GM19351 (cell line): ENCODE data around the gene NUP50.

ENCODE experiments used
- ATAC-seq: cut with Tn5 transposase; IDR thresholded peaks from one replicate; pipeline ENCODE4 v1.9.1; 2021; ENCODE audit warnings: mild to moderate bottlenecking, moderate library complexity; ENCODE audit not compliant: unreplicated experiment

NUP50 gene

DNA sequence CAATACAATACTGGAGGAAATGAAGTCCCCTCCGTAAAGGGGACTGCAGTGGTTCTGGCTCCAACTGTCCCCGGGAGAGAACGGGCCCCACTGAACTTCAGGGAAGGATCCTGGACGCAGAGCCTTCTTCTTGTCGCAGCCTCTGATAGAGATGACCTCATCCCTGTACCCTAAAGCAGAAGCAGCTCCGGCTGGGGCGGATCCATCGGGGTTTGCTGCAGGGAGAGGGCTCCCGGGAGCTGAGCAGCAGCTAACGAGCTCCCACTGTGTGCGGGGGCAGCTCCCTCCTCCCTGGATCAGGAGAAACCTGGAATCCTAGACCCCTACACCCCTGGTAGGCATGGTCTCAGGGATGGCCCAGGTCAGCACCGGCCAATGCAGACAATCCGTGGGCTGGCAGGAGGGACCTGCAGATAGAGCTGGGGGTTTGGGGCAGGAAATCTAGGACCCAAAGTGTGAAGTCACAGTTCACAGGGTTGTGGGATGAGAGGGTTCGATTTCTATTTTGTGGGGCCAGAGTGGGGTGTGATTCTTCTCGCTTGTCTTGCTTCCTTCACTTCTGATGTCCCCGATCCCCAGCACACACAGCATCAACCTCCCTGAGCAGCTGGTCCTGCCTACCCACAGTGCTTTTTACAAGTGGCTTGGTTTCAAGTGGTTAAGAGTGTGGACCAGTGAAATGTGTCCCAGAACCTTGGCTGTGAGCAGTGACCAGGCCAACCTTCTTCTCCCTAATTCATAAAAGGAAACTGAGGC, 64.1 kb downstream of the NUP50 start:
- ATAC-seq: no peak

DNA sequence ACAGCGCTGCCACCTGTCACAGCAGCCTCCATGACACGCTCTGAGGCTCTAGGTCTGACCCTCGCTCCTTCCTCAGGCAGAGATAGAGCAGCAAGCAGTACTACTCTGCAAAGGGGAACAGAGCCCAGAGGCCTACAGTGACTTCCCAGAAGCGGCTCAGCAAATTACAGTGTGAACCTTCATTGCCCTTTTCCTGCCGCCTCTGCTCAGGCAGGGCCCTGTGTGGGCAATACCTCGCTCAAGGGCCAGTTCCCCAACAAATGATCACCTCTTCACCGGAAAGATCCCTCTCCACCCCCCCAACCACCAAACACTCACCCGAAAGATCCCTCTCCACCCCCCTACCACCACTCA, 64.7 kb downstream of the NUP50 start:
- no peak for ATAC-seq

DNA sequence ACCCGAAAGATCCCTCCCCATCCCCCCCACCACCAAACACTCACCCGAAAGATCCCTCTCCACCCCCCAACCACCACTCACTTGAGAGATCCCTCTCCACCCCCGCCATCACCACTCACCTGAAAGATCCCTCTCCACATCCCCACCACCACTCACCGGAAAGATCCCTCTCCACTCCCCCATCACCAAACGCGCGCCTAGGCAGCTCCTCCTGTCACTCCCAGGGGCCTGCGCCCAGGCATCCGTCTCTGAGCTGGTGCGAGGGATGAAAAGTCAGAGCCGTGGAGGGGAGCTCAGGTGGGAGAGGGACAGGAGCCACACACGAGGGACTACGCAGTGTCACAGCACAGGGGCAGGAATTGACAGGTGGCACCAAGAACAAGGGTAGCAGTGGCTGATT, 65.5 kb downstream of the NUP50 start:
- ATAC-seq: no peak

DNA sequence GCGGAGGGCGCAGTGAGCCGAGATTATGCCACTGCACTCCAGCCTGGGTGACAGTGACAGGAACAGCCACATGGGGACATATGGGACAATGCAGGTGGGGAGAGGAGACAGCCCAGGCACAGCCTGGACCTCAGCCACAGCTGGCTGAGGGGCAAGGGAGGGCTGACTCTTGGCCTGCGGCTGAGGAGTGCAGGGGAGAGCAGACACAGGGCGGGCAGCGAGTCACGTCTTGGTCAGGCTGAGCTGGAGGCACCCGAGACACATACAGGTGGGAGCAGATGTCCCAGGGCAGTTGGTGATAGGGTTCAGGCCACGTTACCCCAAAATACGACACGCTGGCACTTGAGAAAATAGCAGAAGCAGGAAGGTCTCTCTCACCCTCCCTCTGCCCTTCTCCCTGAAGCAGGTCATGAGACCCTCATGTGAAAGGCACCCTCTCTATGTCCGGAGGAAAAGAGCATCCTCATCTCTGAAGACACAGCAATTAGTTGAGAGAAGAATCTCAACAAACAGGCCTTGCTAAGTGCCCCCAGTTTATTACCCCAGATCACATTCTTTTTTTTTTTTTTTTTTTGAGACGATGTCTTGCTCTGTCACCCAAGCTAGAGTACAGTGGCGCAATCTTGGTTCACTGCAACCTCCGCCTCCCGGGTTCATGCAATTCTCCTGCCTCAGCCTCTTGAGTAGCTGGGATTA, 66.4 kb downstream of the NUP50 start:
- no peak for ATAC-seq

DNA sequence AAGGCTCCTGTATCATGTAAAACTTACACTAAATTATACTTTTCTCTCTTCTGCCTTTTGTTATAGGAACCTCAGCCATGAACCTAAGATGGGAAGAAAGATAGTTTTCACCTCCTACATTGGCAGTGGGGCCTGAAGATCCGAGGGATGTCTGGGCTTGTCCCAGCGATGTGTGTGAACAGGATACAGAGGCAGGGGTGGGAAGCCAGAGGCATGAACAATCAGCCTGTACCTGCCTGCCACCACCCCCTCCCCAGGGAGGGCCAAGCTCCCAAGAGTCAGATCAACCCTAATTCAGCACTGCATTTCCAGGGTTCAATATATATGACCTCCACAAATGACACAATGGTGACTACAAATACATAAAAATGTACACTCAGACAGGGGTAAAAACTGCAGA, 67.6 kb downstream of the NUP50 start:
- no peak for ATAC-seq

DNA sequence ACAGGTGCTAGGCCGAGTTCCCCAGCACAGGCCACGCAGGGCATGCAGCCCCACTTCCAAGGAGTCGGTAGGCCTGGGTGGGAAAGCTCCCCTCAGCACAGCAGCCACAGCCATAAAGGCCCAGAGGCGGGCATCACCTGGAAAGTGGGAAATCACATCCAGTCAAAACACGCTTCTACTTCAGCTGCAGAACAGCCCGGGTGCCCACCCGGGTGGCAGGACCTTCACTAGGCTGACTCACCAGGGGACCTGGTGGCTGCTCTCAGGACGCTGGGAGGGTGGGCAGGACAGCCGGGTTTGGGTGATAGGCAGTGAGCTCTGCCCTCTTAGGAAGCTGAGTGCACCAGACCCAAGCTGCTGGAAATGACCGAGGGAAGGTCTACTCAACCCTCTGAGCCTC, 69.7 kb downstream of the NUP50 start:
- ATAC-seq: no peak

DNA sequence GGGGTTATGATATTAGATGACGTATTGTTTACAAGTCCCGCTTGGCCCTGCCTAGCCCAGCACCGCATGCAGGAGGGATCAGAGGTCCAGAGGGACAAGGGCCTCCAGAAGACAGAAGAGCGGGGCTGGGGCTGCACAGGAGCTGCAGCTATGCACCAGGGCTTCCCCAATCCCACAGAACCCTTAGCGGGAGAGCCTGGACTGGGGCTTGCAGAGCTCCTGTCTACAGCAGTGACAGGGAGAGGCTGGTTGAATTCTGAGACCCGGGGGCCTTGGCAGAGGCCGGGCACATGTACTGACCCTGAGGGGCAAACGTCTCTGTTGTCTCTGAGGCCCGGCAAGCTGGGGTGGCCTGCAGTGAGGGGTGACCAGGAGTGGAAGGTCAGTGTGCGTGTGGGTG, 70.1 kb downstream of the NUP50 start:
- ATAC-seq: no peak

DNA sequence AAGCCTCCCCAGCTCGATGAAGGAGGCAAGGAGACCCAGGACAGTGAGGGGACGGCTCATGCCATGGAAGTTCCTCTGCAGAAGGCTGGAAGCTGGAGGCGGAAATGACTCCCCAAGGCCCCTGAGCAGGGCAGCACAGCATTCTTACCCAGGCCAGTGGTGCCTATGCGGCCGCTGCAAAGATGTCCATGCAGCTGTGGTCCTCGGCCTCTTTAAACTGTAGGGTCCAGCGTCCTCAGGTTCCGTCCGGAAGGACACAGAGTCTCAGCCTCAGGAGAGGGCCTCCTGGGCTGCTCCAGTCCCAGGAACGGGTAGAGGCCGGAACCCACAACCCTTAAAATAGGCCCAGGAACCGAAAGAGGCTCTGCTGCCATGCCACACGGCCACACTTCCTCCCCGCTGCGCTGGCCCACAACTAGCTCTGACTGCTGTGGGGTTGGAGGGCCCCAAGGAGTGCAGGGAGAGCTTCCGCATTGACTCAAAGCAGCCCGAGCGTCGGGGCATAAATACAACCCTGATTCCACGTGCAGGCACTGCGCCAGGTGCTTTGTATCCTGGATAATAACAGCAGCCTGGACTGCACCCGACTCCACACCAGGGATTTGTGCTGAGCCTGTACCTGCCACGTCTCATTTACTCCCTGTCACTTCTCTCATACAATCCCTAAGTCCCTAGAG, 71.5 kb downstream of the NUP50 start:
- ATAC-seq: peak; percentile 83

DNA sequence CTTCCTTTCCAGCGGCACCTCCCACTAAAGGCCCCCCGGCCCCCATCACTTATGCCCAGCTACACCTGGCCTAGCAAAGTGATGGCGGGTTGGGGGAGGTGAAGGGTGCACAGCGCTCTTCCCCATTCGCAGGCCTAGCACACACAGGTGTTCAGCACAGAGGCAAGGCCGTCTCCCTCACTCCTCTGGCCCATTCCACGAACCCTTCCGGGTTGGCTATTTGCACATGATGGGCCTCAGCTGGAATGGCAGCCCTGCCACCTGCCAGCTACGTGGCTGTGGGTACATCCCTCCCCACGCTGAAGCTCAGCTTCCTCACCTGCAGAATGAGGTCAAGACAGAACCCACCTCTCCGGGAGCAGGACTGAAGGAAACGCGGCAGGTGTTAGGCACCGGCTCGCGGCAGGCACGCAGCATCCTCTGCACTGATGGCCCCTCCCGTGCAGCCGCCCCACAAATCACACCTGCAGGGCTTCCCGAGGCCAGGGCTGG, 72.2 kb downstream of the NUP50 start:
- ATAC-seq: no peak

DNA sequence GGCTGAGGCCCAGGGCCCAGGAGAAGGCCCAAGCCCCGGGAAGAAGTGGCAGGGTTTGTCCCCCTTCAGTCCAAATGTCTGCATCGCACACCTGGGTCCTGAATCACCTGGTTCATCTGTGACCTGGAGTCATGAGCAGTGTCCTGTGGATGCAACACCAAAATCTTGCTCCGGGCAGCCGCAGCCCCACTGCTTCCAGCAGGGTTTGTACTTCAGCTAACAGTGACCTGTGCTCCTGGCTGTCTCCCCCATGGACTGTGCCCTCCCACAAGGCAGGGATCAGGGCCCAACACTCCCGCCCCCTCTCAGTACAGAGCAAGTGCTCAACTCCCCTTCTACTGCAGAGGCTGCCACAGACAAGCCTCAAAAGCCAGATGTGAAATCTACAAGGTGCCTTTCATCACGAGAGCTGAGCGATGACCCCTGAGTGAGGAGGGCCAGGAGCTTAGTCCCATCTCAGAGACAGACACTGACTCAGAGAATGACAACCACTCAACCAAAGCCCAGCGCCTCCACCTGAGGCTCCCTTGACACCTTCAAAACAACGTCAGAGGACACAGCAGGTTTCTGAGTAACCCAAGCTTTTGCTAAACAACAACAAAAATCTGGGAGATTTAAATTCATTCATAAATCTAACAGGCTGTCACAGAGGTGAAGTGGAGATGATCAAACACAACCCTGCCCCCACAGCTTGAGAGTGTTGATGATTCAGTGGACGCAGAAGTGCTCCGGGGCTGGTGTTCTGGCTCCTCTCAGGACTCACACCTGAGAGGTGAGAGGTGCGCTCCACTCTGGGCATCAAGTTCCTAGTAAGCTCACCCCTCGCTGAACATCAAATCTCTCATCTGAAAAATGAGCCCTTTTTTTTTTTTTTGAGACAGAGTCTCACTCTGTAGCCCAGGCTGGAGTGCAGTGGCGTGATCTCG, 73.6 kb downstream of the NUP50 start:
- no peak for ATAC-seq
